ENCODE measurements around the gene DPP7. TPM values are rescaled to one million over a fixed set of nuclear protein-coding genes. Genes with fewer than 3 reads are reported as not detected.

Gene DPP7
- total and polyA plus RNA-seq, 11 donors, result 96.6 to 260 (median 119) TPM

DNA sequence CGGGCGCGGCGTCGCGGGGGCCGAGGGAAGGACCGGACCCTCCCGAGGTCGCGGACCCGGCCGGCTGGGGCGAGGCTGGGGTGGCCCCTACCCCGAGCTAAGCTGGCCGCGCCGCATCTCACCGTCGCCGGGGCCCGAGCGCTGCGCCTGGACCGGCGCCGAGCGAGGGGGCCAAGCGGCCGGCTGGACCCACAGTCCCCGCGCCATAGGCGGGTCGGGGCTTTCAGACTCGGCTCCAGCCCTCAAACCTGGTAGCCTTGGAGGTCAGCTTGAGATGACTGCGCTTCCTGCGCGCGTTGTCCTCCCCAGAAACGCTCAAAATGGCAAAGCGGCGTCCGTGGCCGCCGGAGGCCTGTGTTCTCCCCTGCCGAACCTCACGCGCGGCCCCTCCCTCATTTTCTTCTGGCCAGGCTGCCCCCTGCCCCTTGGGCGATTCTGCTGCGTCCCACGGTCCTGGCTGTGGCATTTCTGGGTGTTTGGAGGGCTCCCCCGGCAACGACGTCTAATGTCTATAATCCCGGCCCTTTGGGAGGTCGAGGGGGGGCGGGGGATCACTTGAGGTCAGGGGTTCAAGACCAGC, 15.7 kb upstream of the DPP7 start:
- intact Hi-C loops (cut with DNase I), result no loop called here
- peak overlapping the region; percentile 52 to 89 (median 80) for H3K4me3 ChIP-seq
- peaks cover 0 to 14% (median 0%) of the 10 kb centered on the region in 12 donors for H3K9me3 ChIP-seq
- peak overlapping the region in 11 of 12 donors; percentile 58 to 87 (median 72) for H3K27ac ChIP-seq
- H3K36me3 ChIP-seq, result no peaks in the 10 kb centered on the region
- H3K4me1 ChIP-seq, result peaks cover 0 to 39% (median 24%) of the 10 kb centered on the region in 12 donors
- TF ChIP-seq POLR2A (IDR thresholded peaks at IDR 0.05), result no peak
- TF ChIP-seq, protein P1, sequence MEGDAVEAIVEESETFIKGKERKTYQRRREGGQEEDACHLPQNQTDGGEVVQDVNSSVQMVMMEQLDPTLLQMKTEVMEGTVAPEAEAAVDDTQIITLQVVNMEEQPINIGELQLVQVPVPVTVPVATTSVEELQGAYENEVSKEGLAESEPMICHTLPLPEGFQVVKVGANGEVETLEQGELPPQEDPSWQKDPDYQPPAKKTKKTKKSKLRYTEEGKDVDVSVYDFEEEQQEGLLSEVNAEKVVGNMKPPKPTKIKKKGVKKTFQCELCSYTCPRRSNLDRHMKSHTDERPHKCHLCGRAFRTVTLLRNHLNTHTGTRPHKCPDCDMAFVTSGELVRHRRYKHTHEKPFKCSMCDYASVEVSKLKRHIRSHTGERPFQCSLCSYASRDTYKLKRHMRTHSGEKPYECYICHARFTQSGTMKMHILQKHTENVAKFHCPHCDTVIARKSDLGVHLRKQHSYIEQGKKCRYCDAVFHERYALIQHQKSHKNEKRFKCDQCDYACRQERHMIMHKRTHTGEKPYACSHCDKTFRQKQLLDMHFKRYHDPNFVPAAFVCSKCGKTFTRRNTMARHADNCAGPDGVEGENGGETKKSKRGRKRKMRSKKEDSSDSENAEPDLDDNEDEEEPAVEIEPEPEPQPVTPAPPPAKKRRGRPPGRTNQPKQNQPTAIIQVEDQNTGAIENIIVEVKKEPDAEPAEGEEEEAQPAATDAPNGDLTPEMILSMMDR (IDR thresholded peaks at IDR 0.05), result no peak
- DNase-seq (peak in 1 of 5 donors; percentile 58), ATAC-seq (no peak)
- peaks cover 0 to 25% (median 13%) of the 10 kb centered on the region in 9 donors for H3K27me3 ChIP-seq
- WGBS, 4 donors, result 4 to 7% (median 6%) methylated on average over 34 to 58 of the region's 58 CpGs

DNA sequence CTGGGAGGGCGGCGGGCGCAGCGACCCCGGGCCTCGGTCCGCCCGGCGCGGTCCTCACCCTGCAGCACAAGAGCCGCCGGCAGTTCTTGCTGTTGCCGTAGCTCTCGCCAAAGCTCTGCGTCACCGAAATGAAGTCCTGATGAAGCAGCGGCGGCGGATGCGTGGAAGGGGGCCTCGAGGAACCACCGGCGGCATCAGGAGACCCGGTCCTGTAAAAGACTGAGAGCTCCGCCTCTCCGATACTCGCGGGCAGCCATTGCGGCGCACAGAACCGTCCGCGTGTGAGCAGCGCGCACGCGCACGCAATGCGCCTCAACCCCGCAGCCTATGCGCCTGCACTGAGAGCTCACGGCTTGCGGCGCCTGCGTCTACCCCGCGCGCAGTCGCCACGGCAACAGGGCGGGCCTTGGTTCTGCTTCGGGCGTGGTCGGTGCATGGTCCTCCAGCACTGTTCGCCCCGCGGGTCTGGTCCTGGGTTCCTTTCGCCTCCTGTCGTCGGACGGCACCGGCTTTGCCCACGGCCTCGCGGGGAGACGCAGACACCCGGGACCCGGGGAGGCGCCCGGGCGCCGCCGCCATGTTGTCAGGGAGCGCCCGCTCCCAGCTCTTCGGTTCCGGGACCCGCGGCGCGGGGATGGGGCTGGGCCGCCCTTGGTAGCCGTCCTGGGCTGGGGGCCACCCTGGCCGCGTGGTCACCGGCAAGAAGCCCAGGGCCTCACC, 15.1 kb upstream of the DPP7 start:
- intact Hi-C loops (cut with DNase I), result loop anchor here in 5 of 10 donors (1.0 to 10.0 kb wide), 4 partner anchors 38 to 295 kb away; partner anchors contain the start of genes ANAPC2 (in 3 of the 5), SSNA1 (in 3 of the 5), EXD3 (in 1 of the 5) and NOXA1 (in 1 of the 5)
- ATAC-seq, result peak; percentile 99 to 100 (median 99)
- peaks cover 0 to 22% (median 8%) of the 10 kb centered on the region in 9 donors for H3K27me3 ChIP-seq
- 0 to 2% (median 1%) methylated on average over 34 to 86 of the region's 86 CpGs; no CpG with 5 or more reads in 1 of the 4 donors for WGBS, 4 donors
- peaks cover 0 to 39% (median 24%) of the 10 kb centered on the region in 12 donors for H3K4me1 ChIP-seq
- H3K4me3 ChIP-seq, result peak overlapping the region; percentile 52 to 89 (median 80)
- TF ChIP-seq, protein P1 (IDR thresholded peaks at IDR 0.05), result no peak
- peak in 1 of 2 donors; percentile 59 for TF ChIP-seq POLR2A (IDR thresholded peaks at IDR 0.05)
- H3K27ac ChIP-seq, result peak overlapping the region in 11 of 12 donors; percentile 58 to 87 (median 72)
- H3K9me3 ChIP-seq, result peaks cover 0 to 14% (median 0%) of the 10 kb centered on the region in 12 donors
- H3K36me3 ChIP-seq, result no peaks in the 10 kb centered on the region
- DNase-seq, result peak; percentile 87 to 95 (median 91)

DNA sequence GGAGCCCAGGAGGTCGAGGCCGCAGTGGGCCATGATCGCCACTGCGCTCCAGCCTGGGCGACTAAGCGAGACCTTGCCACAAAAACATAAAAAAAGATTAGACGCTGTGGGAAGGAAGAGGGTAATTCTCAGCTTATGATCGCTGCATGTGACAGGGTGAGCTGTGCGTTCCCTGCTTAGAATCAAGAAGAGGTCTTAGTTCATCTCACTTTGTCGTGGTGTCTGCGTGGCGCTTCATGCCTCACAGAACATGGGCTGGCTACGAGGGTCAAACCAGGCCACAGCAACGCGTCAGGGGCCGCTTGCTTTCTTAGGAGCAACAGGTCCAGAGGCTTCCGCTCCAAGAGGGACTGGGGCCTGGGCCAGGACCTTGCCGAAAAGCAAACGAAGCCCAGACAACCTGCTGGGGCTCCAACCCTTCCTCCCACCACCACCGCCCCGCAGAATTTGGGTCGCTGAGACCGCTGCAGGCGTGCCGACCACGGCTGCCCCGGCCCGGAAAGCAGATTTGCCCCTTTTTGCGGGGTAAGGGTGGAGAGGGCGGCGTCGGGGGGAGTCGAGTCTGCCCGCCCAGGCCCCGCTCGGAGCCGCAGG, 14.4 kb upstream of the DPP7 start:
- WGBS, 4 donors, result 25 to 59% (median 40%) methylated on average over 18 to 37 of the region's 37 CpGs
- no peak for TF ChIP-seq POLR2A (IDR thresholded peaks at IDR 0.05)
- TF ChIP-seq, protein P1 (IDR thresholded peaks at IDR 0.05), result no peak
- DNase-seq (peak in 1 of 5 donors; percentile 65), ATAC-seq (peak in 3 of 4 donors; percentile 5 to 25 (median 19))
- peaks cover 0 to 20% (median 5%) of the 10 kb centered on the region in 9 donors for H3K27me3 ChIP-seq
- H3K4me3 ChIP-seq, result peak overlapping the region; percentile 52 to 89 (median 80)
- H3K9me3 ChIP-seq, result peaks cover 0 to 14% (median 0%) of the 10 kb centered on the region in 12 donors
- peak overlapping the region in 11 of 12 donors; percentile 58 to 87 (median 72) for H3K27ac ChIP-seq
- peaks cover 0 to 39% (median 24%) of the 10 kb centered on the region in 12 donors for H3K4me1 ChIP-seq
- intact Hi-C loops (cut with DNase I), result loop anchor here in 5 of 10 donors (1.0 to 10.0 kb wide), 4 partner anchors 38 to 296 kb away; partner anchors contain the start of genes ANAPC2 (in 3 of the 5), SSNA1 (in 3 of the 5), EXD3 (in 1 of the 5) and NOXA1 (in 1 of the 5)
- H3K36me3 ChIP-seq, result no peaks in the 10 kb centered on the region
